Measurements from ENCODE around the gene MRPS2. TPM values are rescaled to one million over a fixed set of nuclear protein-coding genes. Genes with fewer than 3 reads are reported as not detected.

MRPS2 gene
- total and polyA plus RNA-seq, 10 of the 15 experiments (the other 5 are each of a cell fraction or from before 2014, with no cell fraction given): 3.3 to 103 (median 69.5) TPM

GRCh38 chr9:135550344-135550918, 49.9 kb downstream of the MRPS2 start:
- TF ChIP-seq STAT1 (conservative IDR thresholded peaks at IDR 0.05) (no peak), PAX8 (IDR thresholded peaks at IDR 0.05) (no peak), NFYA (IDR thresholded peaks at IDR 0.05; ENCODE audit: borderline replicate concordance, low read depth, low read length) (no peak), POLR2AphosphoS2 (IDR thresholded peaks at IDR 0.05; ENCODE audit: low read depth, low read length) (no peak), TCF12 (IDR thresholded peaks at IDR 0.05; ENCODE audit: low read depth, low read length) (no peak), BCLAF1 (IDR thresholded peaks at IDR 0.05) (no peak), TAF1 (IDR thresholded peaks at IDR 0.05; ENCODE audit: borderline replicate concordance, low read depth, low read length) (no peak), SMC3 (IDR thresholded peaks at IDR 0.05; ENCODE audit: borderline replicate concordance, low read length) (no peak), SMARCA5 (IDR thresholded peaks at IDR 0.05) (no peak), ETV6 (conservative IDR thresholded peaks at IDR 0.05 in 1 of 2, IDR thresholded peaks at IDR 0.05 in 1 of 2; ENCODE audit: borderline replicate concordance in 1 of 2, low read depth in 1 of 2) (no peak), ATF7 (IDR thresholded peaks at IDR 0.05; ENCODE audit: low read depth) (no peak), TARDBP (IDR thresholded peaks at IDR 0.05; ENCODE audit: borderline replicate concordance) (no peak), ZSCAN29 (IDR thresholded peaks at IDR 0.05) (no peak), TCF3 (IDR thresholded peaks at IDR 0.05; ENCODE audit: borderline replicate concordance, insufficient read depth, low read depth, low read length) (no peak), NFYB (IDR thresholded peaks at IDR 0.05; ENCODE audit: insufficient read depth, low read depth, low read length) (no peak), RB1 (IDR thresholded peaks at IDR 0.05; ENCODE audit: borderline replicate concordance) (no peak), ZNF622 (IDR thresholded peaks at IDR 0.05) (no peak)
- ChIA-PET POLR2A (no interaction called here), CTCF (no interaction called here), SMC1A (ENCODE audit: uncharacterized antibody, unreplicated experiment) (no interaction called here), RAD21 (ENCODE audit: unreplicated experiment) (no interaction called here)
- in situ Hi-C loops (cut with MboI) (no loop called here), intact Hi-C loops (cut with micrococcal nuclease; ENCODE audit: unreplicated experiment) (no loop called here)
- Histone ChIP-seq H3K27ac (ENCODE audit: control insufficient read depth, insufficient read depth) (no peak overlapping the region), H3K36me3 (ENCODE audit: control insufficient read depth in 2 of 2, insufficient read depth in 2 of 2, low read length in 1 of 2) (no peaks in the 10 kb centered on the region), H2AFZ (ENCODE audit: control insufficient read depth, low read depth, low read length) (no peak overlapping the region), H3K4me1 (ENCODE audit: control insufficient read depth, insufficient read depth, low read length) (no peaks in the 10 kb centered on the region), H3K79me2 (ENCODE audit: control insufficient read depth, insufficient read depth, low read length) (no peaks in the 10 kb centered on the region), H4K20me1 (ENCODE audit: control insufficient read depth, insufficient read depth) (no peaks in the 10 kb centered on the region), H3K27me3 (replicated peaks in 1 of 2; ENCODE audit: control insufficient read depth in 2 of 2, insufficient read depth in 2 of 2, low read length in 1 of 2) (no peaks in the 10 kb centered on the region), H3K9ac (ENCODE audit: control insufficient read depth, insufficient read depth, low read length) (no peak overlapping the region), H3K4me2 (ENCODE audit: control insufficient read depth, insufficient read depth) (no peak overlapping the region), H3K9me3 (replicated peaks; ENCODE audit: control insufficient read depth, insufficient read depth, low read length) (no peaks in the 10 kb centered on the region), H3K4me3 (no peak overlapping the region)
- no peak for DNase-seq (ENCODE audit: low read depth, low spot score)
- no peak for ATAC-seq
- WGBS (ENCODE audit: insufficient coverage, insufficient replicate concordance, low lambda C conversion rate, missing lambda C conversion rate): 18% methylated on average over 17 of the region's 17 CpGs
- no TSS peak for BruUV-seq (replicated peaks)
- FAIRE-seq: no peak

Measured in GM12878 (cell line).